GM18907 (cell line): ENCODE data around the gene NDUFS8.

Experiments
- ATAC-seq: cut with Tn5 transposase; IDR thresholded peaks from one replicate; pipeline ENCODE4 v1.9.1; 2021; ENCODE audit warnings: mild to moderate bottlenecking, moderate library complexity; ENCODE audit not compliant: unreplicated experiment

The NDUFS8 gene

GRCh38 chr11:68076371-68077042, 46.0 kb downstream of the NDUFS8 start:
- no peak for ATAC-seq

DNA sequence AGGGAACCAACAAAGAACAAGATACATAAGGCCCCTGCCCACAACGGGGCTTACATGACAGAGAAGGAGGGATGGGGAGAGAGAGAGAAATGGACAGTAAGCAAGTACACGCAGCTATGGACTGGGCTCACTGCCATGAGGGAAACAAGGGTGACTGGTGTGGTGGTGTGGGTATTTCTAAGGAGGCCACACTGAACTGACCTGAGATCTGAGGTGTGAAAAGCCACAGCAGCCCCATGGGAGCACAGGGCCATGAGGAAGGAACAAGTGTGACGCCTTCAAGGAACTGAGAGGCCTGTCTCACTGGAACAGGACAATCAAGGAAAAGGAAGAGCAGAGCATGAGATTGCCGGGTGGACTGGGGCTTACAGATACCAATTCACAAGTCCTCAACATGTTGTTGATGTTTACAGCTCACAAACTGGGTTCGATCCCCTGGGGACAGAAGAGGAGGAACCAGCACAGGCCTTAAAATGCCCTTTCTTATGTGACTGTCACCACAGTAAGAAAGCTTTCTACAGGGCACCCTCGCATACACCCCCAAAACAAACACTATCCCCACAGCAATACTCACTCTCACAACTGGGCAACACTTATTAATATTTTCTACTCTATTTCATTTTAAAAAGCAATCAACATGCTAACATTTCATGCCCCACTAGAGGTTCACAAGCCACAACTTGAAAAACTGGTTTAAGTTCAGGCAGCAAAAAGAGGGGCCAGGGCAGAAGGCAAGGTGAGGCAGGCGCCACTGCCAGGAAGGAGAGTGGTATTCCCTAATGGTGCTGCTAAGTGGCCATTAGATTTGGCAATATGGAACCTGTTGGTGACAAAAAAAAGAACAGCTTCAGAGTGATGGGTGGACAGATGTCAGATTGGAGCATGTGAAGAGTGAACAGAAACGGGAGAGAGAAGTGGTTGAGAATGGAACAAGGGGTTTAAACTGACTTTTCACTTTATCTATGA, 47.4 kb downstream of the NDUFS8 start:
- peak; percentile 58 for ATAC-seq

DNA sequence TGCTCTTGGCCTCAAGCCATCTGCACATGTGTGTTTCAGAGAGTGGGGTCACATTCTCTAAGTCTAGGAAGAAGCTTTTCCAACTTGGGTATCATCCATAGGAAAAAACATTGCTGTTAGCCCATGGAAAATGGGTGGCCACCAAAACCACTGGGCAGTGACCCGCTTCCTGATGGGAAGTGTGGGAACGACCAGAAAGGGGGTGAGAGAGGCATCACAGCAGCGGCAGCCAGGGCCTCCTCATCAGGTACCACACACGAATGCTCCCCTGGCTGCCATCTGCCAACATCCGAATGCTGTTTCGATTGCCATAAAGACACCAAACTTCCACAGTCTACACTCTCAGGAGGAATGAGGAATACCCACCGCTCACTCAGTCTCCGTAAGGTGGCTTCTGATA, 50.4 kb downstream of the NDUFS8 start:
- no peak for ATAC-seq

- ATAC-seq = no peak
Observed at GRCh38 chr11:68081691-68082090, 51.2 kb downstream of the NDUFS8 start.

GRCh38 chr11:68082481-68082880, 52.0 kb downstream of the NDUFS8 start:
- ATAC-seq = no peak

- ATAC-seq = no peak
Observed at GRCh38 chr11:68083517-68083916, 53.0 kb downstream of the NDUFS8 start.
